HG03575 (cell line): ENCODE measurements around the gene LAMA1.
"Not testable (repeated sequence)": the region's sequence is repeated elsewhere in the genome, so short reads cannot be mapped to it uniquely, and the experiment has no call there.

Source experiments
- ATAC-seq: cut with Tn5 transposase; IDR thresholded peaks from one replicate; pipeline ENCODE4 v1.9.1; 2021; ENCODE audit not compliant: unreplicated experiment, insufficient number of reproducible peaks, low FRiP score; ENCODE audit errors: extremely low read depth

Gene LAMA1

GRCh38 chr18:6939972-6940371, 177.6 kb downstream of the LAMA1 start:
- no peak for ATAC-seq

- ATAC-seq = not testable (repeated sequence)
Measured at GRCh38 chr18:6938403-6938802, 179.2 kb downstream of the LAMA1 start.

- no peak for ATAC-seq
Measured at GRCh38 chr18:6938003-6938402, 179.6 kb downstream of the LAMA1 start.

- ATAC-seq = no peak
Measured at GRCh38 chr18:6934859-6935258, 182.7 kb downstream of the LAMA1 start.

- no peak for ATAC-seq
Measured at GRCh38 chr18:6929370-6930102, 188.1 kb downstream of the LAMA1 start.

- ATAC-seq = no peak
Measured at GRCh38 chr18:6928359-6928758, 189.2 kb downstream of the LAMA1 start.

GRCh38 chr18:6927153-6927552, 190.4 kb downstream of the LAMA1 start:
- ATAC-seq = no peak

GRCh38 chr18:6923220-6923619, 194.4 kb downstream of the LAMA1 start:
- ATAC-seq = no peak

- no peak for ATAC-seq
Measured at GRCh38 chr18:6921571-6921970, 196.0 kb downstream of the LAMA1 start.

- no peak for ATAC-seq
Measured at GRCh38 chr18:6920099-6920955, 197.3 kb downstream of the LAMA1 start.

GRCh38 chr18:6917072-6917471, 200.5 kb downstream of the LAMA1 start:
- no peak for ATAC-seq

- ATAC-seq = no peak
Measured at GRCh38 chr18:6901286-6901926, 216.2 kb downstream of the LAMA1 start.

GRCh38 chr18:6891788-6892187, 225.8 kb downstream of the LAMA1 start:
- ATAC-seq = no peak
